GM12878 (cell line): ENCODE measurements around the gene MAD2L2. TPM values are rescaled to one million over a fixed set of nuclear protein-coding genes. Genes with fewer than 3 reads are reported as not detected.

ENCODE experiments used
- ATAC-seq: fragments of 200-7000 bp; cut with Tn5 transposase; 3 replicates; pipeline ENCODE4 v1.9.1; 2020; ENCODE audit warnings: mild to moderate bottlenecking, moderate library complexity
- BruUV-seq: library from RNA; stranded (reverse); fragments of 400-500 nt; replicated peaks from 2 replicates; lab custom pipeline; 2021; lab: Mats Ljungman, UMichigan
- CTCF ChIA-PET: fragments of 300-600 bp; sonication (Branson Sonifier 250); formaldehyde crosslinking; extraction: SDS; loops from one replicate; lab custom pipeline; 2021; ENCODE audit warnings: inconsistent platforms; lab: Yijun Ruan, JAX
- POLR2A ChIA-PET: fragments of 350-600 bp; formaldehyde crosslinking; extraction: SDS; loops from one replicate; lab custom pipeline; 2021; ENCODE audit warnings: inconsistent platforms; lab: Charles Lee
- RAD21 ChIA-PET: fragments of 300-600 bp; sonication (Branson Sonifier 250); formaldehyde crosslinking; loops from one replicate; lab custom pipeline; 2023; ENCODE audit warnings: antibody characterized with exemption; ENCODE audit not compliant: unreplicated experiment; lab: Charles Lee
- SMC1A ChIA-PET: fragments of 300-600 bp; sonication (Branson Sonifier 250); formaldehyde crosslinking; loops from one replicate; lab custom pipeline; 2023; ENCODE audit not compliant: unreplicated experiment, uncharacterized antibody; lab: Charles Lee
- DNase-seq: peaks from one replicate; pipeline ENCODE4 v3.0.0-alpha.2; 2011; ENCODE audit warnings: low read depth, low spot score
- FAIRE-seq: peaks from 3 replicates; lab custom pipeline; 2011; peaks lifted over from hg19 to GRCh38; lab: Jason Lieb, UNC
- H2AFZ ChIP-seq: 2 replicates; pipeline ENCODE4 v1.6.0; 2011; ENCODE audit warnings: low read depth, low read length, control low read depth; ENCODE audit not compliant: control insufficient read depth
- H3K27ac ChIP-seq: 2 replicates; pipeline ENCODE4 v1.5.1; 2011; ENCODE audit warnings: control low read depth; ENCODE audit not compliant: control insufficient read depth, insufficient read depth
- H3K27me3 ChIP-seq, 2 experiments: replicated peaks in 1 of 2; 2 replicates each; pipeline versions ENCODE4 v1.6.0 to v1.6.1; 2011; ENCODE audit warnings: low read length in 1 of 2; ENCODE audit not compliant: control insufficient read depth in 2 of 2, insufficient read depth in 2 of 2
- H3K36me3 ChIP-seq, 2 experiments: 2 replicates each; pipeline ENCODE4 v1.5.1; 2011; ENCODE audit warnings: low read length in 1 of 2; ENCODE audit not compliant: control insufficient read depth in 2 of 2, insufficient read depth in 2 of 2
- H3K4me1 ChIP-seq: 2 replicates; pipeline ENCODE4 v1.6.1; 2011; ENCODE audit warnings: mild to moderate bottlenecking, low read length, moderate library complexity, mixed read lengths; ENCODE audit not compliant: control insufficient read depth, insufficient read depth
- H3K4me2 ChIP-seq: 2 replicates; pipeline ENCODE4 v1.6.0; 2011; ENCODE audit warnings: control low read depth; ENCODE audit not compliant: control insufficient read depth, insufficient read depth
- H3K4me3 ChIP-seq: fragments of 200-600 bp; sonication (generic); 2 replicates; pipeline ENCODE4 v1.5.1; 2016
- H3K79me2 ChIP-seq: 2 replicates; pipeline ENCODE4 v1.6.0; 2011; ENCODE audit warnings: low read length; ENCODE audit not compliant: control insufficient read depth, insufficient read depth
- H3K9ac ChIP-seq: 2 replicates; pipeline ENCODE4 v1.8.0; 2011; ENCODE audit warnings: low read length, control low read depth, mixed read lengths; ENCODE audit not compliant: control insufficient read depth, insufficient read depth
- H3K9me3 ChIP-seq: replicated peaks from 3 replicates; pipeline ENCODE4 v1.5.1; 2011; ENCODE audit warnings: mild to moderate bottlenecking, low read length; ENCODE audit not compliant: control insufficient read depth, insufficient read depth
- H4K20me1 ChIP-seq: 2 replicates; pipeline ENCODE4 v1.6.0; 2011; ENCODE audit not compliant: control insufficient read depth, insufficient read depth
- CBX5 ChIP-seq: sonication (generic); IDR thresholded peaks from 2 replicates; pipeline ENCODE4 v1.6.1; 2016; ENCODE audit warnings: low read depth, moderate library complexity, mild to moderate bottlenecking, inconsistent platforms
- CHD2 ChIP-seq: IDR thresholded peaks from 2 replicates; pipeline ENCODE4 v1.6.1; 2011; ENCODE audit warnings: low read depth, low read length, improper control_type of control experiment, borderline replicate concordance
- CHD4 ChIP-seq: fragments of 200-600 bp; sonication (generic); IDR thresholded peaks from 2 replicates; pipeline ENCODE4 v1.6.1; 2016; ENCODE audit warnings: mild to moderate bottlenecking
- EED ChIP-seq: sonication (generic); IDR thresholded peaks from 2 replicates; pipeline ENCODE4 v1.6.1; 2016; ENCODE audit warnings: antibody characterized with exemption, low read depth
- ETV6 ChIP-seq, 2 experiments: fragments of 450-650 bp in 1 of 2; IDR thresholded peaks in 1 of 2; conservative IDR thresholded peaks in 1 of 2; 2 replicates each; pipeline ENCODE4 v1.6.1; 2014; ENCODE audit warnings: antibody characterized with exemption in 1 of 2, borderline replicate concordance in 1 of 2, low read depth in 1 of 2, mild to moderate bottlenecking in 1 of 2, moderate library complexity in 1 of 2
- HDAC2 ChIP-seq: fragments of 200-600 bp; sonication (generic); IDR thresholded peaks from 2 replicates; pipeline ENCODE4 v1.6.1; 2017
- HDAC6 ChIP-seq: fragments of 200-600 bp; sonication (generic); IDR thresholded peaks from one replicate; pipeline ENCODE4 v1.8.0; 2017; ENCODE audit warnings: antibody characterized with exemption; ENCODE audit not compliant: unreplicated experiment
- LARP7 ChIP-seq: fragments of 450-650 bp; IDR thresholded peaks from 2 replicates; pipeline ENCODE4 v1.6.1; 2017; ENCODE audit warnings: mild to moderate bottlenecking
- MTA2 ChIP-seq: fragments of 450-650 bp; IDR thresholded peaks from 2 replicates; pipeline ENCODE4 v1.6.1; 2016; ENCODE audit warnings: low read depth, mild to moderate bottlenecking, moderate library complexity
- MXI1 ChIP-seq: fragments of 150-350 bp; IDR thresholded peaks from 2 replicates; pipeline ENCODE4 v1.6.1; 2011; ENCODE audit warnings: low read depth, mild to moderate bottlenecking, inconsistent platforms, low read length, improper control_type of control experiment
- PAX8 ChIP-seq: fragments of 450-650 bp; IDR thresholded peaks from 2 replicates; pipeline ENCODE4 v1.6.1; 2017; ENCODE audit warnings: mild to moderate bottlenecking, moderate library complexity
- POLR2A ChIP-seq: IDR thresholded peaks from 2 replicates; pipeline ENCODE4 v1.6.1; 2011; ENCODE audit warnings: low read depth, mild to moderate bottlenecking, low read length
- RB1 ChIP-seq: fragments of 450-650 bp; formaldehyde crosslinking; IDR thresholded peaks from 2 replicates; pipeline ENCODE4 v1.6.1; 2017; ENCODE audit warnings: mild to moderate bottlenecking, borderline replicate concordance
- SMC3 ChIP-seq: IDR thresholded peaks from 2 replicates; pipeline ENCODE4 v1.6.1; 2011; ENCODE audit warnings: low read length, improper control_type of control experiment, borderline replicate concordance
- SP1 ChIP-seq: IDR thresholded peaks from one replicate; pipeline ENCODE4 v1.6.1; 2011; ENCODE audit warnings: low read depth, low read length
- WGBS: methylation state at CpG from one replicate; pipeline ENCODE4 v1.1.6; 2016; ENCODE audit warnings: low lambda C conversion rate; ENCODE audit not compliant: insufficient replicate concordance, insufficient coverage; ENCODE audit errors: missing lambda C conversion rate; 5-methylcytosine and 5-hydroxymethylcytosine counted together
- in situ Hi-C: fragments of 300-500 bp; cut with MboI; formaldehyde crosslinking; loops from 9 replicates; pipeline ENCODE4 v1.14.3; 2018; ENCODE audit warnings: mixed read lengths
- intact Hi-C: fragments of 100-400 bp; cut with micrococcal nuclease; formaldehyde crosslinking; loops from one replicate; pipeline ENCODE4 v1.14.2; 2022; ENCODE audit not compliant: unreplicated experiment
- polyA plus RNA-seq, 11 experiments: library from polyadenylated mRNA; depleted of rRNA in 4 of 11; unstranded in 6 of 11; stranded (reverse) in 5 of 11; fragments of >200 nt; fragmentation: Nextera tagmentation in 4 of 11; fragmentation: Illumina TruSeq in 1 of 11; extraction: Ambion mirVana in 4 of 11; extraction: Trizol in 1 of 11; gene quantifications; 1 replicate in 1 of 11; 2 replicates in 10 of 11; pipeline versions ENCODE4 v1.2.1 to v1.2.3, GENCODE V29; 2011 to 2016; ENCODE audit warnings: inconsistent platforms in 2 of 11, missing spikeins in 2 of 11, low read depth in 1 of 11
- total RNA-seq, 4 experiments: library from RNA; depleted of rRNA in 3 of 4; stranded (reverse); fragments of >200 nt in 3 of 4; fragmentation: Illumina TruSeq in 1 of 4; extraction: Trizol in 1 of 4; gene quantifications; 2 replicates each; pipeline versions ENCODE4 v1.2.1 to v1.2.3, GENCODE V29; 2013 to 2021
- TF ChIP-seq, protein P1 (sequence below): IDR thresholded peaks from 2 replicates; pipeline ENCODE4 v1.6.1; 2011; ENCODE audit warnings: low read depth, mild to moderate bottlenecking, low read length, moderate library complexity, borderline replicate concordance; ENCODE audit errors: extremely low read depth
- TF ChIP-seq, protein P2 (sequence below): fragments of 450-650 bp; IDR thresholded peaks from 2 replicates; pipeline ENCODE4 v1.6.1; 2017; ENCODE audit warnings: mild to moderate bottlenecking
- TF ChIP-seq, protein P3 (sequence below): IDR thresholded peaks from 2 replicates; pipeline ENCODE4 v1.6.1; 2012; ENCODE audit warnings: low read depth, low read length, improper control_type of control experiment
- TF ChIP-seq, protein P4 (sequence below): fragments of 450-650 bp; formaldehyde crosslinking; IDR thresholded peaks from 2 replicates; pipeline ENCODE4 v1.5.0; 2022; ENCODE audit warnings: mild to moderate bottlenecking, missing genetic modification characterization

MAD2L2 gene
- total and polyA plus RNA-seq, 10 of the 15 experiments (the other 5 are each of a cell fraction or from before 2014, with no cell fraction given): 3.5 to 95.0 (median 53.2) TPM

DNA sequence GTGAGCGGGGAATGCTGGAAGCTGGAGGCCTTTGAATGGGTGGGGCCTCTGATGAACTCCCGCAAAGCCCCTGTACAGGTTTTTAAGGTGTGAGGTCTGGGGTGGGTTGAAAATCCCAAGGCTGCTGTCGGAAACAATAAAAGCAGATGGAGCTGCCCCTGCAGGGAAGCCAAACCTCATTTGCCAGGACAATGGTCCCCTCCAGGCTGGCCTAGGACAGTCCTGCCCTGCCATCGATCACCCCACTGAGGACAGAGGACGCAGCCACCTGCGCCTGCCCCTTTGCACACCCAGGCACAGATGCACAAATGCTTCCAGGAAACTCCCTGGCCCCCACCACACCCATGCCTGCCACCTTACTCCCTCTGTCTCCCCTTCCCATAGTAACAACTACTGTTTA, 14.9 kb upstream of the MAD2L2 start (continued):
- TF ChIP-seq, protein P1, sequence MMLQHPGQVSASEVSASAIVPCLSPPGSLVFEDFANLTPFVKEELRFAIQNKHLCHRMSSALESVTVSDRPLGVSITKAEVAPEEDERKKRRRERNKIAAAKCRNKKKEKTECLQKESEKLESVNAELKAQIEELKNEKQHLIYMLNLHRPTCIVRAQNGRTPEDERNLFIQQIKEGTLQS: no peak
- TF ChIP-seq CHD4: no peak
- TF ChIP-seq, protein P2, sequence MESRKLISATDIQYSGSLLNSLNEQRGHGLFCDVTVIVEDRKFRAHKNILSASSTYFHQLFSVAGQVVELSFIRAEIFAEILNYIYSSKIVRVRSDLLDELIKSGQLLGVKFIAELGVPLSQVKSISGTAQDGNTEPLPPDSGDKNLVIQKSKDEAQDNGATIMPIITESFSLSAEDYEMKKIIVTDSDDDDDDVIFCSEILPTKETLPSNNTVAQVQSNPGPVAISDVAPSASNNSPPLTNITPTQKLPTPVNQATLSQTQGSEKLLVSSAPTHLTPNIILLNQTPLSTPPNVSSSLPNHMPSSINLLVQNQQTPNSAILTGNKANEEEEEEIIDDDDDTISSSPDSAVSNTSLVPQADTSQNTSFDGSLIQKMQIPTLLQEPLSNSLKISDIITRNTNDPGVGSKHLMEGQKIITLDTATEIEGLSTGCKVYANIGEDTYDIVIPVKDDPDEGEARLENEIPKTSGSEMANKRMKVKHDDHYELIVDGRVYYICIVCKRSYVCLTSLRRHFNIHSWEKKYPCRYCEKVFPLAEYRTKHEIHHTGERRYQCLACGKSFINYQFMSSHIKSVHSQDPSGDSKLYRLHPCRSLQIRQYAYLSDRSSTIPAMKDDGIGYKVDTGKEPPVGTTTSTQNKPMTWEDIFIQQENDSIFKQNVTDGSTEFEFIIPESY: no peak
- no peak for TF ChIP-seq HDAC2
- no peak for TF ChIP-seq PAX8

DNA sequence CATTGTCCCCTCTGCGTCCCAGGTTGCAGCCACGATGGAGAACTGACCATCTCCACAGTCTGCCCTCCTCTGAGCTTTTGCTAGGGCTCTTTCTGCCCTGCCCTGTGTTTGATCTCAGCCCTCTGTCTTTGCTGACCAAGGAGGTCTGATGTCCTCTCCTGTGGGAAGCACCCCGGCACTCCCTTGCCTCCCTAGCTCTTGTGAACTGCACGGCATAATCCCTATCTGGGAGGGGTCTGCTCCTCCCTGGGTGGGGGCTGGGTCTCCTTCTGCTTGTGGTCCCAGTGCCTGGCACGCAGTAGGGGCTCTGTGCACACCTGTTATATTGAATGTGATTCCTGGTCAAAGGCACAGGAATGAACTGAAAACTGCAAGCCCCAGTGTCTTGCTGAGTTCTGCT, 13.0 kb upstream of the MAD2L2 start:
- intact Hi-C loops: no loop called here
- no peaks in the 10 kb centered on the region for H3K4me1 ChIP-seq
- H3K79me2 ChIP-seq: no peaks in the 10 kb centered on the region
- RAD21 ChIA-PET: no interaction called here
- no peak overlapping the region for H3K4me3 ChIP-seq
- POLR2A ChIA-PET: interaction anchor here (0.7 kb wide), 1 partner anchor 708 kb away, joined by 3 read pairs; no protein-coding TSS in a partner anchor
- SMC1A ChIA-PET: no interaction called here
- peaks cover 9 to 14% of the 10 kb centered on the region in 2 experiments; a peak in 3 of 4 replicates for H3K27me3 ChIP-seq
- no TSS peak for BruUV-seq
- no peaks in the 10 kb centered on the region for H3K9me3 ChIP-seq
- CTCF ChIA-PET: no interaction called here
- DNase-seq (no peak), FAIRE-seq (no peak), ATAC-seq (no peak)
- H3K27ac ChIP-seq: no peak overlapping the region
- no peak overlapping the region for H3K4me2 ChIP-seq
- H4K20me1 ChIP-seq: no peaks in the 10 kb centered on the region; the same call in 1 of the 2 replicates
- H3K9ac ChIP-seq: no peak overlapping the region
- no peak overlapping the region for H2AFZ ChIP-seq
- H3K36me3 ChIP-seq: no peaks in the 10 kb centered on the region
- in situ Hi-C loops: no loop called here
- 17% methylated on average over 5 of the region's 5 CpGs for WGBS
- TF ChIP-seq SP1: no peak
- no peak for TF ChIP-seq MXI1
- TF ChIP-seq EED: no peak
- no peak for TF ChIP-seq ETV6 (conservative IDR thresholded peaks at IDR 0.05 in 1 of 2, IDR thresholded peaks at IDR 0.05 in 1 of 2; ENCODE audit: borderline replicate concordance in 1 of 2, low read depth in 1 of 2)
- TF ChIP-seq, protein P3, sequence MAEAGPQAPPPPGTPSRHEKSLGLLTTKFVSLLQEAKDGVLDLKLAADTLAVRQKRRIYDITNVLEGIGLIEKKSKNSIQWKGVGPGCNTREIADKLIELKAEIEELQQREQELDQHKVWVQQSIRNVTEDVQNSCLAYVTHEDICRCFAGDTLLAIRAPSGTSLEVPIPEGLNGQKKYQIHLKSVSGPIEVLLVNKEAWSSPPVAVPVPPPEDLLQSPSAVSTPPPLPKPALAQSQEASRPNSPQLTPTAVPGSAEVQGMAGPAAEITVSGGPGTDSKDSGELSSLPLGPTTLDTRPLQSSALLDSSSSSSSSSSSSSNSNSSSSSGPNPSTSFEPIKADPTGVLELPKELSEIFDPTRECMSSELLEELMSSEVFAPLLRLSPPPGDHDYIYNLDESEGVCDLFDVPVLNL: no peak
- TF ChIP-seq, protein P4, sequence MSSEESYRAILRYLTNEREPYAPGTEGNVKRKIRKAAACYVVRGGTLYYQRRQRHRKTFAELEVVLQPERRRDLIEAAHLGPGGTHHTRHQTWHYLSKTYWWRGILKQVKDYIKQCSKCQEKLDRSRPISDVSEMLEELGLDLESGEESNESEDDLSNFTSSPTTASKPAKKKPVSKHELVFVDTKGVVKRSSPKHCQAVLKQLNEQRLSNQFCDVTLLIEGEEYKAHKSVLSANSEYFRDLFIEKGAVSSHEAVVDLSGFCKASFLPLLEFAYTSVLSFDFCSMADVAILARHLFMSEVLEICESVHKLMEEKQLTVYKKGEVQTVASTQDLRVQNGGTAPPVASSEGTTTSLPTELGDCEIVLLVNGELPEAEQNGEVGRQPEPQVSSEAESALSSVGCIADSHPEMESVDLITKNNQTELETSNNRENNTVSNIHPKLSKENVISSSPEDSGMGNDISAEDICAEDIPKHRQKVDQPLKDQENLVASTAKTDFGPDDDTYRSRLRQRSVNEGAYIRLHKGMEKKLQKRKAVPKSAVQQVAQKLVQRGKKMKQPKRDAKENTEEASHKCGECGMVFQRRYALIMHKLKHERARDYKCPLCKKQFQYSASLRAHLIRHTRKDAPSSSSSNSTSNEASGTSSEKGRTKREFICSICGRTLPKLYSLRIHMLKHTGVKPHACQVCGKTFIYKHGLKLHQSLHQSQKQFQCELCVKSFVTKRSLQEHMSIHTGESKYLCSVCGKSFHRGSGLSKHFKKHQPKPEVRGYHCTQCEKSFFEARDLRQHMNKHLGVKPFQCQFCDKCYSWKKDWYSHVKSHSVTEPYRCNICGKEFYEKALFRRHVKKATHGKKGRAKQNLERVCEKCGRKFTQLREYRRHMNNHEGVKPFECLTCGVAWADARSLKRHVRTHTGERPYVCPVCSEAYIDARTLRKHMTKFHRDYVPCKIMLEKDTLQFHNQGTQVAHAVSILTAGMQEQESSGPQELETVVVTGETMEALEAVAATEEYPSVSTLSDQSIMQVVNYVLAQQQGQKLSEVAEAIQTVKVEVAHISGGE (CRISPR knock-in tag): no peak
- TF ChIP-seq LARP7: no peak
- TF ChIP-seq MTA2: no peak
- TF ChIP-seq POLR2A: no peak
- TF ChIP-seq CBX5: no peak
- no peak for TF ChIP-seq RB1
- TF ChIP-seq CHD2: no peak
- no peak for TF ChIP-seq SMC3
- TF ChIP-seq HDAC6: no peak
